HEK293 (cell line): ENCODE measurements around the gene ZC3H7B.

Source experiments
- BCL11B ChIP-seq: fragments of 450-650 bp; formaldehyde crosslinking; IDR thresholded peaks from 2 replicates; pipeline ENCODE4 v1.5.1; 2016; ENCODE audit warnings: low read depth, missing biosample characterization, missing genetic modification characterization
- CTCF ChIP-seq: fragments of 450-650 bp; formaldehyde crosslinking; IDR thresholded peaks from 2 replicates; pipeline ENCODE4 v1.5.1; 2016; ENCODE audit warnings: missing biosample characterization, missing genetic modification characterization
- GLIS1 ChIP-seq: fragments of 450-650 bp; formaldehyde crosslinking; IDR thresholded peaks from 2 replicates; pipeline ENCODE4 v1.5.1; 2016; ENCODE audit warnings: missing biosample characterization, missing genetic modification characterization
- GLIS2 ChIP-seq: fragments of 450-650 bp; formaldehyde crosslinking; IDR thresholded peaks from 2 replicates; pipeline ENCODE4 v1.5.1; 2016; ENCODE audit warnings: missing biosample characterization, missing genetic modification characterization
- INSM2 ChIP-seq: fragments of 450-650 bp; formaldehyde crosslinking; IDR thresholded peaks from 2 replicates; pipeline ENCODE4 v1.5.1; 2016; ENCODE audit warnings: missing biosample characterization, missing genetic modification characterization
- PBX3 ChIP-seq: sonication (generic); formaldehyde crosslinking; IDR thresholded peaks from 2 replicates; pipeline ENCODE4 v1.8.1; 2022; ENCODE audit warnings: mild to moderate bottlenecking, moderate library complexity, missing genetic modification reagents
- PRDM6 ChIP-seq: fragments of 450-650 bp; formaldehyde crosslinking; IDR thresholded peaks from 2 replicates; pipeline ENCODE4 v1.5.1; 2017; ENCODE audit warnings: missing biosample characterization, missing genetic modification characterization
- REST ChIP-seq: fragments of 450-650 bp; formaldehyde crosslinking; IDR thresholded peaks from 2 replicates; pipeline ENCODE4 v1.5.1; 2016; ENCODE audit warnings: missing biosample characterization, missing genetic modification characterization
- SCRT2 ChIP-seq: fragments of 450-650 bp; formaldehyde crosslinking; IDR thresholded peaks from 2 replicates; pipeline ENCODE4 v1.5.1; 2016; ENCODE audit warnings: missing biosample characterization, missing genetic modification characterization
- SETDB1 ChIP-seq: IDR thresholded peaks from one replicate; pipeline ENCODE4 v1.6.1; 2017; ENCODE audit warnings: mild to moderate bottlenecking, low read length, moderate library complexity, mixed read lengths; ENCODE audit not compliant: insufficient read length
- SP2 ChIP-seq: fragments of 450-650 bp; formaldehyde crosslinking; IDR thresholded peaks from 2 replicates; pipeline ENCODE4 v1.5.1; 2016; ENCODE audit warnings: missing biosample characterization, missing genetic modification characterization
- TCF7L2 ChIP-seq: IDR thresholded peaks from 2 replicates; pipeline ENCODE4 v1.6.1; 2011; ENCODE audit warnings: low read depth, mild to moderate bottlenecking, inconsistent platforms, low read length, moderate library complexity, borderline replicate concordance
- YY1 ChIP-seq: fragments of 450-650 bp; formaldehyde crosslinking; IDR thresholded peaks from 2 replicates; pipeline ENCODE4 v1.5.1; 2018; ENCODE audit warnings: missing biosample characterization, missing genetic modification characterization
- YY2 ChIP-seq: fragments of 450-650 bp; formaldehyde crosslinking; IDR thresholded peaks from 2 replicates; pipeline ENCODE4 v1.5.1; 2016; ENCODE audit warnings: missing biosample characterization, missing genetic modification characterization
- ZEB2 ChIP-seq: fragments of 450-650 bp; formaldehyde crosslinking; IDR thresholded peaks from 2 replicates; pipeline ENCODE4 v1.5.1; 2016; ENCODE audit warnings: missing biosample characterization, missing genetic modification characterization
- ZFHX2 ChIP-seq: fragments of 450-650 bp; formaldehyde crosslinking; conservative IDR thresholded peaks from 2 replicates; pipeline ENCODE4 v1.5.1; 2016; ENCODE audit warnings: missing biosample characterization, missing genetic modification characterization
- ZFP41 ChIP-seq: fragments of 450-650 bp; formaldehyde crosslinking; IDR thresholded peaks from 2 replicates; pipeline ENCODE4 v1.5.1; 2016; ENCODE audit warnings: missing biosample characterization, missing genetic modification characterization, borderline replicate concordance
- ZFP69B ChIP-seq: fragments of 450-650 bp; formaldehyde crosslinking; IDR thresholded peaks from 2 replicates; pipeline ENCODE4 v1.5.1; 2016; ENCODE audit warnings: missing biosample characterization, missing genetic modification characterization
- ZNF169 ChIP-seq: fragments of 450-650 bp; formaldehyde crosslinking; IDR thresholded peaks from 2 replicates; pipeline ENCODE4 v1.5.1; 2016; ENCODE audit warnings: missing biosample characterization, missing genetic modification characterization
- ZNF19 ChIP-seq: fragments of 450-650 bp; formaldehyde crosslinking; IDR thresholded peaks from 2 replicates; pipeline ENCODE4; 2016; ENCODE audit warnings: missing biosample characterization, missing genetic modification characterization, low read depth
- ZNF214 ChIP-seq: fragments of 450-650 bp; formaldehyde crosslinking; IDR thresholded peaks from 2 replicates; pipeline ENCODE4 v1.5.1; 2017; ENCODE audit warnings: missing biosample characterization, mild to moderate bottlenecking, missing genetic modification characterization, borderline replicate concordance
- ZNF221 ChIP-seq: fragments of 450-650 bp; formaldehyde crosslinking; IDR thresholded peaks from 2 replicates; pipeline ENCODE4 v1.5.1; 2017; ENCODE audit warnings: missing biosample characterization, missing genetic modification characterization, borderline replicate concordance
- ZNF248 ChIP-seq: fragments of 450-650 bp; formaldehyde crosslinking; IDR thresholded peaks from 2 replicates; pipeline ENCODE4 v1.5.1; 2017; ENCODE audit warnings: missing biosample characterization, missing genetic modification characterization
- ZNF324 ChIP-seq: fragments of 450-650 bp; formaldehyde crosslinking; IDR thresholded peaks from 2 replicates; pipeline ENCODE4 v1.5.1; 2016; ENCODE audit warnings: missing biosample characterization, missing genetic modification characterization
- ZNF354C ChIP-seq: fragments of 450-650 bp; formaldehyde crosslinking; IDR thresholded peaks from 2 replicates; pipeline ENCODE4 v1.5.1; 2016; ENCODE audit warnings: missing biosample characterization, missing genetic modification characterization, low read depth, borderline replicate concordance
- ZNF404 ChIP-seq: fragments of 450-650 bp; formaldehyde crosslinking; IDR thresholded peaks from 2 replicates; pipeline ENCODE4 v1.5.1; 2017; ENCODE audit warnings: missing biosample characterization, missing genetic modification characterization
- ZNF521 ChIP-seq: fragments of 450-650 bp; formaldehyde crosslinking; IDR thresholded peaks from 2 replicates; pipeline ENCODE4 v1.5.1; 2017; ENCODE audit warnings: missing biosample characterization, mild to moderate bottlenecking, missing genetic modification characterization
- ZNF544 ChIP-seq: fragments of 450-650 bp; formaldehyde crosslinking; IDR thresholded peaks from 2 replicates; pipeline ENCODE4 v1.5.0; 2017; ENCODE audit warnings: missing biosample characterization, missing genetic modification characterization
- ZNF629 ChIP-seq: fragments of 450-650 bp; formaldehyde crosslinking; IDR thresholded peaks from 2 replicates; pipeline ENCODE4 v1.5.1; 2017; ENCODE audit warnings: missing biosample characterization, missing genetic modification characterization
- ZNF76 ChIP-seq: fragments of 450-650 bp; formaldehyde crosslinking; IDR thresholded peaks from 2 replicates; pipeline ENCODE4; 2016; ENCODE audit warnings: low read depth, missing biosample characterization, missing genetic modification characterization, borderline replicate concordance
- ZNF776 ChIP-seq: fragments of 450-650 bp; formaldehyde crosslinking; IDR thresholded peaks from 2 replicates; pipeline ENCODE4 v1.5.0; 2017; ENCODE audit warnings: missing biosample characterization, missing genetic modification characterization, borderline replicate concordance

Gene ZC3H7B

GRCh38 chr22:41367039-41367679 is 65.8 kb downstream of the ZC3H7B start (continued):
- TF ChIP-seq PRDM6 (tag by site-specific recombination), result no peak
- TF ChIP-seq ZEB2 (tag by site-specific recombination), result peak; percentile 77
- no peak for TF ChIP-seq ZNF354C (tag by site-specific recombination)
- no peak for TF ChIP-seq ZNF404 (tag by site-specific recombination)
- TF ChIP-seq ZFP69B (tag by site-specific recombination), result no peak
- no peak for TF ChIP-seq ZNF248 (tag by site-specific recombination)
- TF ChIP-seq GLIS1, result peak; percentile 85
- TF ChIP-seq YY2 (tag by site-specific recombination), result peak; percentile 67
- TF ChIP-seq ZFP41 (tag by site-specific recombination), result no peak
- TF ChIP-seq BCL11B (tag by site-specific recombination), result peak; percentile 39; the same call in 1 of the 2 replicates
- TF ChIP-seq PBX3 (CRISPR knock-in tag), result peak; percentile 74; the same call in 1 of the 2 replicates
- TF ChIP-seq ZNF221 (tag by site-specific recombination), result no peak; the same call in 1 of the 2 replicates
- no peak for TF ChIP-seq YY1 (tag by site-specific recombination)
- TF ChIP-seq SCRT2 (tag by site-specific recombination), result no peak
- no peak for TF ChIP-seq ZNF19 (tag by site-specific recombination)
- peak; percentile 63 for TF ChIP-seq ZNF629 (tag by site-specific recombination)
- TF ChIP-seq SETDB1, result no peak
- TF ChIP-seq CTCF (tag by site-specific recombination), result peak; percentile 56
- peak; percentile 93 for TF ChIP-seq GLIS2 (tag by site-specific recombination)
- peak; percentile 71; the same call in 1 of the 2 replicates for TF ChIP-seq INSM2 (tag by site-specific recombination)
- TF ChIP-seq ZNF214 (tag by site-specific recombination), result no peak; the same call in 1 of the 2 replicates
- peak; percentile 94 for TF ChIP-seq ZFHX2 (tag by site-specific recombination)
- TF ChIP-seq ZNF169 (tag by site-specific recombination), result no peak
- TF ChIP-seq ZNF76, result peak; percentile 60; the same call in 1 of the 2 replicates
- no peak for TF ChIP-seq ZNF521 (tag by site-specific recombination)
- peak; percentile 79; the same call in 1 of the 2 replicates for TF ChIP-seq ZNF544 (tag by site-specific recombination)
- TF ChIP-seq REST (tag by site-specific recombination), result no peak
- no peak for TF ChIP-seq ZNF776 (tag by site-specific recombination)
- TF ChIP-seq ZNF324, result no peak
- TF ChIP-seq TCF7L2, result no peak
- TF ChIP-seq SP2 (tag by site-specific recombination), result peak; percentile 86
